MM.1S (cell line): Measurements from ENCODE around the gene MTSS2.

Experiments
- CTCF ChIP-seq: fragments of 300-600 bp; sonication (generic); IDR thresholded peaks from 2 replicates; pipeline ENCODE4 v1.5.1; 2016; ENCODE audit warnings: antibody characterized with exemption, low read length, mixed read lengths
- EZH2 ChIP-seq: fragments of 300-600 bp; sonication (generic); optimal IDR thresholded peaks from 2 replicates; pipeline ENCODE3; 2017; ENCODE audit warnings: low read depth, mild to moderate bottlenecking, antibody characterized with exemption, low read length, mixed read lengths
- EZH2phosphoT487 ChIP-seq: fragments of 300-600 bp; sonication (generic); IDR thresholded peaks from 2 replicates; pipeline ENCODE4 v1.6.1; 2018; ENCODE audit warnings: antibody characterized with exemption, low read length

- TF ChIP-seq CTCF (no peak), EZH2phosphoT487 (no peak), EZH2 (no peak)
Measured at GRCh38 chr16:70734522-70735095, 48.8 kb upstream of the MTSS2 start.
